CD14-positive monocyte (primary cell): Measurements from ENCODE around the gene TGFB3. TPM values are rescaled to one million over a fixed set of nuclear protein-coding genes. Genes with fewer than 3 reads are reported as not detected.

Source experiments
- DNase-seq, 3 donors: peaks; one replicate each; pipeline ENCODE4 v3.0.0-alpha.2; 2011 to 2022
- H2AFZ ChIP-seq: 2 replicates; pipeline ENCODE4 v1.6.0; 2012; ENCODE audit warnings: mild to moderate bottlenecking, low read depth, low read length, inconsistent platforms; ENCODE audit not compliant: insufficient read depth, poor library complexity, severe bottlenecking
- H3K27ac ChIP-seq, 2 donors: 1 replicate in 1 of 2; 2 replicates in 1 of 2; pipeline ENCODE4 v1.5.1; 2012 to 2013; ENCODE audit warnings: low read length in 2 of 2, control low read depth in 1 of 2, inconsistent platforms in 1 of 2, low read depth in 1 of 2, mild to moderate bottlenecking in 1 of 2
- H3K27me3 ChIP-seq, 2 donors: one replicate each; pipeline versions ENCODE4 v1.6.0 to v1.6.1; 2011 to 2013; ENCODE audit warnings: low read length in 2 of 2; ENCODE audit not compliant: control insufficient read depth in 2 of 2, insufficient read depth in 2 of 2
- H3K36me3 ChIP-seq, 2 donors: replicated peaks in 1 of 2; 1 replicate in 1 of 2; 2 replicates in 1 of 2; pipeline versions ENCODE4 v1.5.1 to v1.6.1; 2012 to 2013; ENCODE audit warnings: low read length in 2 of 2, control low read depth in 1 of 2, inconsistent platforms in 1 of 2, mild to moderate bottlenecking in 1 of 2; ENCODE audit not compliant: insufficient read depth in 2 of 2, control insufficient read depth in 1 of 2
- H3K4me1 ChIP-seq, 2 donors: 1 replicate in 1 of 2; 2 replicates in 1 of 2; pipeline versions ENCODE4 v1.5.1 to v1.6.1; 2012 to 2013; ENCODE audit warnings: low read length in 2 of 2, control low read depth in 1 of 2, inconsistent platforms in 1 of 2, mild to moderate bottlenecking in 1 of 2, moderate library complexity in 1 of 2; ENCODE audit not compliant: insufficient read depth in 2 of 2, control insufficient read depth in 1 of 2
- H3K4me2 ChIP-seq: replicated peaks from 2 replicates; pipeline ENCODE3; 2012; ENCODE audit warnings: low read length, moderate library complexity, mild to moderate bottlenecking; ENCODE audit not compliant: poor library complexity, severe bottlenecking; ENCODE audit errors: extremely low read depth
- H3K4me3 ChIP-seq, 3 experiments: fragments of 200-600 bp in 1 of 3; sonication (generic) in 1 of 3; replicated peaks in 1 of 3; 1 replicate in 2 of 3; 2 replicates in 1 of 3; pipeline ENCODE4 v1.5.1; 2011 to 2013; ENCODE audit warnings: low read length in 3 of 3, mild to moderate bottlenecking in 3 of 3, control low read depth in 2 of 3, low read depth in 2 of 3, inconsistent platforms in 1 of 3, moderate library complexity in 1 of 3
- H3K79me2 ChIP-seq: 2 replicates; pipeline ENCODE4 v1.6.0; 2012; ENCODE audit warnings: mild to moderate bottlenecking, control low read depth, inconsistent platforms, low read length, moderate library complexity; ENCODE audit not compliant: insufficient read depth
- H3K9ac ChIP-seq: 2 replicates; pipeline ENCODE4 v1.6.0; 2017; ENCODE audit warnings: low read length, mild to moderate bottlenecking; ENCODE audit not compliant: insufficient read depth, poor library complexity, severe bottlenecking
- H3K9me3 ChIP-seq, 2 donors: replicated peaks in 1 of 2; 1 replicate in 1 of 2; 2 replicates in 1 of 2; pipeline versions ENCODE4 v1.5.1 to v1.6.1; 2012 to 2013; ENCODE audit warnings: low read length in 2 of 2, control low read depth in 1 of 2; ENCODE audit not compliant: control insufficient read depth in 1 of 2, insufficient read depth in 1 of 2
- H4K20me1 ChIP-seq: 2 replicates; pipeline ENCODE4 v1.6.0; 2012; ENCODE audit warnings: mild to moderate bottlenecking, low read length, control low read depth, moderate library complexity; ENCODE audit not compliant: insufficient read depth
- H3K27ac Mint-ChIP-seq, 7 donors: one replicate each; pipeline ENCODE4 v1.8.0; 2020; ENCODE audit warnings: mild to moderate bottlenecking in 7 of 7, mixed read lengths in 7 of 7, moderate library complexity in 6 of 7, inconsistent platforms in 2 of 7
- H3K27me3 Mint-ChIP-seq, 3 donors: one replicate each; pipeline ENCODE4 v1.8.0; 2021 to 2022; ENCODE audit warnings: low read depth in 3 of 3, mild to moderate bottlenecking in 3 of 3, mixed read lengths in 3 of 3, moderate library complexity in 3 of 3, inconsistent platforms in 1 of 3
- H3K36me3 Mint-ChIP-seq, 2 donors: one replicate each; pipeline ENCODE4 v1.8.0; 2020; ENCODE audit warnings: mixed read lengths in 2 of 2, inconsistent platforms in 1 of 2, mild to moderate bottlenecking in 1 of 2
- H3K4me1 Mint-ChIP-seq: one replicate; pipeline ENCODE4 v1.8.0; 2020; ENCODE audit warnings: mild to moderate bottlenecking, mixed read lengths
- H3K4me3 Mint-ChIP-seq, 2 donors: one replicate each; pipeline ENCODE4 v1.8.0; 2020; ENCODE audit warnings: mild to moderate bottlenecking in 2 of 2, mixed read lengths in 2 of 2, moderate library complexity in 1 of 2
- H3K9me3 Mint-ChIP-seq, 7 donors: one replicate each; pipeline ENCODE4 v1.8.0; 2020 to 2022; ENCODE audit warnings: mixed read lengths in 7 of 7, mild to moderate bottlenecking in 6 of 7, moderate library complexity in 6 of 7, inconsistent platforms in 2 of 7
- WGBS: methylation state at CpG from one replicate; pipeline ENCODE4 v1.1.5; 2013; ENCODE audit warnings: missing lambda C conversion rate; ENCODE audit not compliant: insufficient coverage; 5-methylcytosine and 5-hydroxymethylcytosine counted together
- intact Hi-C, 2 donors: fragments of 100-400 bp; cut with micrococcal nuclease; formaldehyde crosslinking; loops; one replicate each; pipeline versions ENCODE4 v1.15.0 to v1.15.1; 2023
- polyA plus RNA-seq, 3 donors: library from polyadenylated mRNA; depleted of rRNA in 1 of 3; unstranded in 2 of 3; stranded (reverse) in 1 of 3; fragments of 300-500 nt in 2 of 3; fragments of >200 nt in 1 of 3; fragmentation: Illumina TruSeq in 2 of 3; gene quantifications; 1 replicate in 2 of 3; 2 replicates in 1 of 3; pipeline ENCODE4 v1.2.3, GENCODE V29; 2012 to 2021
- TF ChIP-seq, protein P1 (sequence below): fragments of 200-600 bp; IDR thresholded peaks from one replicate; pipeline ENCODE4 v1.8.0; 2022; ENCODE audit warnings: antibody characterized with exemption, mild to moderate bottlenecking

Gene TGFB3
- polyA plus RNA-seq, 3 donors: 0.07 to 1.8 TPM; not detected in 1

GRCh38 chr14:75982266-75983018 lies 647 bp upstream of the TGFB3 start:
- Histone ChIP-seq H3K4me3 (peak overlapping the region; percentile 48 to 83 (median 76)), H3K79me2 (no peaks in the 10 kb centered on the region), H3K9me3 (no peaks in the 10 kb centered on the region), H4K20me1 (no peaks in the 10 kb centered on the region), H3K9ac (peak overlapping the region; percentile 76), H3K27me3 (peaks cover 0 to 11% of the 10 kb centered on the region in 2 donors), H3K36me3 (no peaks in the 10 kb centered on the region), H3K4me1 (peaks cover 27 to 32% of the 10 kb centered on the region in 2 donors), H2AFZ (peak overlapping the region; percentile 95), H3K4me2 (peak overlapping the region; percentile 88), H3K27ac (peak overlapping the region in 1 of 2 donors; percentile 72)
- TF ChIP-seq, protein P1, sequence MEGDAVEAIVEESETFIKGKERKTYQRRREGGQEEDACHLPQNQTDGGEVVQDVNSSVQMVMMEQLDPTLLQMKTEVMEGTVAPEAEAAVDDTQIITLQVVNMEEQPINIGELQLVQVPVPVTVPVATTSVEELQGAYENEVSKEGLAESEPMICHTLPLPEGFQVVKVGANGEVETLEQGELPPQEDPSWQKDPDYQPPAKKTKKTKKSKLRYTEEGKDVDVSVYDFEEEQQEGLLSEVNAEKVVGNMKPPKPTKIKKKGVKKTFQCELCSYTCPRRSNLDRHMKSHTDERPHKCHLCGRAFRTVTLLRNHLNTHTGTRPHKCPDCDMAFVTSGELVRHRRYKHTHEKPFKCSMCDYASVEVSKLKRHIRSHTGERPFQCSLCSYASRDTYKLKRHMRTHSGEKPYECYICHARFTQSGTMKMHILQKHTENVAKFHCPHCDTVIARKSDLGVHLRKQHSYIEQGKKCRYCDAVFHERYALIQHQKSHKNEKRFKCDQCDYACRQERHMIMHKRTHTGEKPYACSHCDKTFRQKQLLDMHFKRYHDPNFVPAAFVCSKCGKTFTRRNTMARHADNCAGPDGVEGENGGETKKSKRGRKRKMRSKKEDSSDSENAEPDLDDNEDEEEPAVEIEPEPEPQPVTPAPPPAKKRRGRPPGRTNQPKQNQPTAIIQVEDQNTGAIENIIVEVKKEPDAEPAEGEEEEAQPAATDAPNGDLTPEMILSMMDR: peak; percentile 72
- Mint-ChIP-seq H3K4me3 (peak overlapping the region; percentile 92 to 98), H3K36me3 (peaks cover 0 to 1% of the 10 kb centered on the region in 2 donors), H3K27me3 (peaks cover 17 to 41% (median 24%) of the 10 kb centered on the region in 3 donors), H3K27ac (peak overlapping the region in 6 of 7 donors; percentile 55 to 89 (median 78)), H3K4me1 (peaks cover 43% of the 10 kb centered on the region), H3K9me3 (peaks cover 0 to 2% (median 0%) of the 10 kb centered on the region in 7 donors)
- intact Hi-C loops: loop anchor here (1.0 to 10.0 kb wide), 4 partner anchors 170 to 408 kb away; partner anchors contain the start of genes FLVCR2 (in 1 of the 2) and GPATCH2L (in 1 of the 2)
- peak; percentile 59 to 70 (median 68) for DNase-seq
- WGBS: under 1% methylated on average over 38 of the region's 77 CpGs

DNA sequence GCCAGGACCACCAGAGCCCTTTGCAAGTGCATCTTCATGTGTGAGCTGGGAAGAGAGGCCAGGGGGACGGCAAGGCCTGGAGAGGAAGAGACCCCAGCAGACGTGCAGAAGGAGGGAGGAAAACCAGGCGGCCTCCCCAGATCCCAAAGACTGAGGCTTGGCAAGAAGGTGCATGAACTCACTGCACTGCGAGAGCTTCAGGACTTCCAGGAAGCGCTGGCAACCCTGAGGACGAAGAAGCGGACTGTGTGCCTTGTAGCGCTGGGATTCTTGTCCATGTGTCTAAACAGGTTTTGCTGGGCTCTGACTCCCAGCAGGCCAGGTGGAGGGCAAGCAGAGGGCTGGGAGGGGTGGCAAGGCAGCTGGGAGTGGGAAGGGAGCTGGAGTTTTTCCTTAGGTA lies 939 bp downstream of the TGFB3 start:
- Mint-ChIP-seq H3K27me3 (peaks cover 17 to 41% (median 24%) of the 10 kb centered on the region in 3 donors), H3K36me3 (peaks cover 0 to 1% of the 10 kb centered on the region in 2 donors), H3K4me3 (peak overlapping the region; percentile 92 to 98), H3K9me3 (peaks cover 0 to 2% (median 0%) of the 10 kb centered on the region in 7 donors), H3K4me1 (peaks cover 36% of the 10 kb centered on the region), H3K27ac (no peak overlapping the region)
- no peaks in the 10 kb centered on the region for H3K9me3 ChIP-seq
- H3K4me2 ChIP-seq: peak overlapping the region; percentile 88
- TF ChIP-seq, protein P1: no peak
- intact Hi-C loops: loop anchor here (2.0 to 10.0 kb wide), 3 partner anchors 76 to 406 kb away; partner anchors contain the start of genes FLVCR2 (in 1 of the 2) and GPATCH2L (in 1 of the 2)
- whole genome bisulfite sequencing: 86% methylated on average over 3 of the region's 8 CpGs
- no peaks in the 10 kb centered on the region for H4K20me1 ChIP-seq
- peak overlapping the region in 1 of 3 experiments; percentile 83 for H3K4me3 ChIP-seq
- H3K27ac ChIP-seq: no peak overlapping the region
- no peaks in the 10 kb centered on the region for H3K79me2 ChIP-seq
- peak overlapping the region; percentile 76 for H3K9ac ChIP-seq
- H3K36me3 ChIP-seq: no peaks in the 10 kb centered on the region
- no peak for DNase-seq
- H2AFZ ChIP-seq: no peak overlapping the region
- peaks cover 0 to 11% of the 10 kb centered on the region in 2 donors for H3K27me3 ChIP-seq
- H3K4me1 ChIP-seq: peaks cover 20 to 25% of the 10 kb centered on the region in 2 donors
